ENCODE data around the gene BAD. TPM values are rescaled to one million over a fixed set of nuclear protein-coding genes. Genes with fewer than 3 reads are reported as not detected.

BAD gene
- total RNA-seq, 1 donor from 2014 or later, result 83.5 TPM

DNA sequence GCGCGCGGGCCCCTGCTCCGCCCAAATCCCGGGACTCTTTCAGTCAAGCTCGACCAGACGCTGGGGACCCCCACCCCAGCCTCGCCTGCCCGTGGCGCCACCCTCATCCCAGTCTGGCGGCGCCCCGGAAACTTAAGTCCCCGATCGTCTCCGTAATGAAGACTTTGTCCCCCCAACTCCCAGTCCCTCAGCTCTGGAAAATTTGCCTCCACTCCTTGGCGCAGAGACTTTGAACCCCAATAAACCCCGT, 32.8 kb downstream of the BAD start:
- H3K27ac ChIP-seq, result peak overlapping the region; percentile 78
- H3K4me3 ChIP-seq, result peak overlapping the region; percentile 85 to 88
- no peak for TF ChIP-seq POLR2A (IDR thresholded peaks at IDR 0.05)
- TF ChIP-seq POLR2AphosphoS5 (IDR thresholded peaks at IDR 0.05; ENCODE audit: insufficient read depth in 1 of 2, low read depth in 1 of 2), result no peak
- TF ChIP-seq, protein P1, sequence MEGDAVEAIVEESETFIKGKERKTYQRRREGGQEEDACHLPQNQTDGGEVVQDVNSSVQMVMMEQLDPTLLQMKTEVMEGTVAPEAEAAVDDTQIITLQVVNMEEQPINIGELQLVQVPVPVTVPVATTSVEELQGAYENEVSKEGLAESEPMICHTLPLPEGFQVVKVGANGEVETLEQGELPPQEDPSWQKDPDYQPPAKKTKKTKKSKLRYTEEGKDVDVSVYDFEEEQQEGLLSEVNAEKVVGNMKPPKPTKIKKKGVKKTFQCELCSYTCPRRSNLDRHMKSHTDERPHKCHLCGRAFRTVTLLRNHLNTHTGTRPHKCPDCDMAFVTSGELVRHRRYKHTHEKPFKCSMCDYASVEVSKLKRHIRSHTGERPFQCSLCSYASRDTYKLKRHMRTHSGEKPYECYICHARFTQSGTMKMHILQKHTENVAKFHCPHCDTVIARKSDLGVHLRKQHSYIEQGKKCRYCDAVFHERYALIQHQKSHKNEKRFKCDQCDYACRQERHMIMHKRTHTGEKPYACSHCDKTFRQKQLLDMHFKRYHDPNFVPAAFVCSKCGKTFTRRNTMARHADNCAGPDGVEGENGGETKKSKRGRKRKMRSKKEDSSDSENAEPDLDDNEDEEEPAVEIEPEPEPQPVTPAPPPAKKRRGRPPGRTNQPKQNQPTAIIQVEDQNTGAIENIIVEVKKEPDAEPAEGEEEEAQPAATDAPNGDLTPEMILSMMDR (IDR thresholded peaks at IDR 0.05), result no peak
- DNase-seq (ENCODE audit: extremely low spot score in 2 of 2), result no peak
- no peaks in the 10 kb centered on the region for H3K27me3 ChIP-seq
- intact Hi-C loops (cut with DNase I), result no loop called here
- H3K4me1 ChIP-seq, result peaks cover 35% of the 10 kb centered on the region
- H3K36me3 ChIP-seq, result peaks cover 0 to 17% of the 10 kb centered on the region in 2 donors
- H3K9me3 ChIP-seq, result no peaks in the 10 kb centered on the region

DNA sequence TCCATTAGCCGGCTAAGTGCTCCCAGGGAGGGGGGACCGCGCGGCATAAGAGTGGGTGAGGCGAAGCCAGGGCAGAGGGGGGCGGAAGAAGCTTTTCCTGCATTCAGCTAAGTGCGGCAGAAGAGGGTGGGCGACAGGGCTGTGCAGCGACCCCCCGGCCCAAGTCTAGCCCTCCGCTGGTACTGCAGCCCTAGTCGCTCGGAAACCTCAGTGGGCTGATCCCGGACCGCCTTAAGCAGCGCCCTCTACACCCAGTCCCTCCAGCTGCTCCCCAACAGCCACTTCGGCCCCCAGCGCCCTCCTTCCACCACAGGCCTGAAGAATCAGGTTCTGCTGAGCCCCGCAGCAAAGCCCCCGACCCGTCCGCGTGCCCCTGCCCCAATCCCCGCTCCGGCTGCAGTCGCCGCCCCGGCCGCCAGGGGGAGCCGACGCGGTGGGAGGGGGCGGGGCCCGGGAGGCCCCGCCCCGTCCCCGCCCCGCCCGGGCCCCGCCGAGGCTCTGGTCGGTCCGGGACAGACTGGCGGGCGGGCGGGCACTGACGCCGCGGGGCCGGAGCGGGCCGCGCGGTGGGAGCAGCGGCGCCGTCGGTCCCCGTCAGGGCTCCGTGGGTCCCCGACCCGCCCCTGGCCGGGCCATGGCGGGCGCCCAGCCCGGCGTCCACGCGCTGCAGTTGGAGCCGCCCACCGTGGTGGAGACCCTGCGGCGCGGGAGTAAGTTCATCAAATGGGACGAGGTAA, 33.3 kb downstream of the BAD start, which contains the start of gene PLCB3:
Gene PLCB3, plus strand, starts transcription at position 515 of the 737 bp plus-strand sequence. Its CDS starts 120 bp downstream, at position 635.
- DNase-seq (ENCODE audit: extremely low spot score in 2 of 2), result no peak
- TF ChIP-seq POLR2AphosphoS5 (IDR thresholded peaks at IDR 0.05; ENCODE audit: insufficient read depth in 1 of 2, low read depth in 1 of 2), result no peak
- TF ChIP-seq, protein P1 (IDR thresholded peaks at IDR 0.05), result peak; percentile 30 to 87 (median 77)
- peak in 1 of 2 donors; percentile 71 for TF ChIP-seq POLR2A (IDR thresholded peaks at IDR 0.05)
- Histone ChIP-seq H3K4me1 (peaks cover 35% of the 10 kb centered on the region), H3K9me3 (no peaks in the 10 kb centered on the region), H3K36me3 (peaks cover 0 to 17% of the 10 kb centered on the region in 2 donors), H3K27me3 (no peaks in the 10 kb centered on the region), H3K4me3 (peak within 1 kb of the TSS; percentile 85 to 88), H3K27ac (peak within 1 kb of the TSS; percentile 78)
- intact Hi-C loops (cut with DNase I), result no loop called here

DNA sequence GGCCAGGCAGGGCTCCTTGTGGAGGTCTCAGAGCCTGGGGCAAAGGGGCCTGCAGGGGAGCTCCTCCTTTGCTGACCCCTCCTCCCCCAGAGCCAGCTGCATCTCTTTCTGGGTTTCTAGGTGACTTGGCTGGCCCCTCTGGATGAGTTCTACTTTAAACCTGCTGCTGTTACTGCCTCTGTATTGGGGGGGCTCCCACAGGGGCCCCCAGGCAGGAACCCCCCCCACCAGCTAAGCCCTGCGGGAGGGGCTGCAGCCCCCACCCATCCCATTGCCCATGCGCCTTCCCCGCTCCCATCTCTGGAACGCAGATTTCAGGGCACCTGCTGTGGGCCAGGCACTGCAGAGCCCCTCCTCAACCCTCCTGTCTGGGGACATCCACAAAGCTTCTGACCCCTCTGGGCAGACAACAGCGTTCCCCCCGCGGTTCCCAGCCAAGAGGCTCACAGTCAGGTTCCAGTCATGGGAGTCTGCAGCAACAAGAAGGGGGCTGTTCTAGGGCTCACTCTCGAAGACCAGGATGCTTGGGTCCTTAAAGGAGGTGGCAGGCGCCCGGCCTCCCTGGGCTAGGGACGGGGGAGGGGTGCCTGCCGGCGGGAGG, 34.0 kb downstream of the BAD start:
- H3K9me3 ChIP-seq, result no peaks in the 10 kb centered on the region
- no peak for DNase-seq (ENCODE audit: extremely low spot score in 2 of 2)
- no peaks in the 10 kb centered on the region for H3K27me3 ChIP-seq
- H3K36me3 ChIP-seq, result peaks cover 0 to 13% of the 10 kb centered on the region in 2 donors
- peak overlapping the region; percentile 73 for H3K27ac ChIP-seq
- TF ChIP-seq POLR2AphosphoS5 (IDR thresholded peaks at IDR 0.05; ENCODE audit: insufficient read depth in 1 of 2, low read depth in 1 of 2), result no peak
- TF ChIP-seq POLR2A (IDR thresholded peaks at IDR 0.05), result no peak
- TF ChIP-seq, protein P1 (IDR thresholded peaks at IDR 0.05), result no peak
- peaks cover 40% of the 10 kb centered on the region for H3K4me1 ChIP-seq
- intact Hi-C loops (cut with DNase I), result no loop called here
- H3K4me3 ChIP-seq, result peak overlapping the region; percentile 85 to 88

DNA sequence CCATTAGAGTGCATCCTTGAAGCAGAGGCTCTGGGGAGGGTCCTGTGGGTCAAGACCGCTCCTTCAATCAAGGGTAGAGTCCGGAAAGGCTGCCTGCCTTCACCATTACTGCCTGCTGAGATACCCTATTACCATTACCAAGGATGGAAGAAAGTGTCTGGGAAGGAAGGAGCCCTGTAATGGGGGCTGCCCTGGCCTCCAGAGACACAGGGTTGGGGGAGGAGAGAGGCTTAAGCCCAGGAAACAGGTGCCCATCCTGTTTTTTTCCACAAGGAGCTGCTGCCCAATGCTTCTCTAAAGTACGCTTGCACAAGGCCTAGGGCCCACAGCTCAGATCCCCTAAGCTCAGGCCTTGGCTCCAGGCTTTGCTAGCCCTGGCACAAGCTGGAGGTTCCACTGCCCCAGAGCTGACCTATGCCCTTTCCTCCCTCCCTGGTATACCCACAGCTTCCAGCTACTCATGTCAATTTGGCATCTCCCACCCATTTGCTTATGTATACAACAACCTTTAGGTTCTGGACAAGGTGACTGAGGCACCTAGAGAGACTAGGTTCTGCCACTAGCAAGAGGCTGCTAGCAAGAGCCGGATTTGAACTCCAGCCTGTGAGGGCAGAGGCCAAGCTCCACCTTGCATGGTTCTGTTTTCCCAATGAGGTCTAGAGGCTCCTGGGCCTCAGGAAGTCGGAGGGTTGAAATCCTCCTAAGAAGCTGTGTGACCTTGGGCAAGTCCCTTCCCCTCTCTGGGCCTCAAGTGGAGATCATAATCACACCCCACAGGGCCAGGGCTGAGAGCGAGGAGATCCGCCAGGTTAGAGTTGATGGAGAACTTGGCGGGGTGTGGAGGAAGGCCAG, 34.7 kb downstream of the BAD start:
- H3K4me3 ChIP-seq, result no peak overlapping the region
- no peak for DNase-seq (ENCODE audit: extremely low spot score in 2 of 2)
- H3K36me3 ChIP-seq, result peaks cover 0 to 5% of the 10 kb centered on the region in 2 donors
- intact Hi-C loops (cut with DNase I), result no loop called here
- H3K27me3 ChIP-seq, result no peaks in the 10 kb centered on the region
- TF ChIP-seq POLR2AphosphoS5 (IDR thresholded peaks at IDR 0.05; ENCODE audit: insufficient read depth in 1 of 2, low read depth in 1 of 2) (no peak), POLR2A (IDR thresholded peaks at IDR 0.05) (no peak)
- TF ChIP-seq, protein P1 (IDR thresholded peaks at IDR 0.05), result no peak
- H3K4me1 ChIP-seq, result peaks cover 47% of the 10 kb centered on the region
- H3K9me3 ChIP-seq, result no peaks in the 10 kb centered on the region
- H3K27ac ChIP-seq, result no peak overlapping the region
